KMS-11 (cell line): ENCODE data around the gene EDA.

Experiments
- H2AFZ ChIP-seq: fragments of 200-600 bp; sonication (generic); 2 replicates; pipeline ENCODE4 v1.6.1; 2016; ENCODE audit warnings: antibody characterized with exemption, mixed run types, low read depth
- H3K27ac ChIP-seq: fragments of 200-600 bp; sonication (generic); 2 replicates; pipeline ENCODE4 v1.6.1; 2016; ENCODE audit warnings: mild to moderate bottlenecking, mixed run types
- H3K27me3 ChIP-seq: fragments of 200-600 bp; sonication (generic); 2 replicates; pipeline ENCODE4 v1.6.1; 2017; ENCODE audit warnings: mild to moderate bottlenecking, low read depth, mixed run types, moderate library complexity; ENCODE audit not compliant: insufficient read depth
- H3K36me3 ChIP-seq: fragments of 200-600 bp; sonication (generic); 2 replicates; pipeline ENCODE4 v1.6.1; 2017; ENCODE audit warnings: mild to moderate bottlenecking, mixed run types; ENCODE audit not compliant: insufficient read depth
- H3K4me1 ChIP-seq: fragments of 200-600 bp; sonication (generic); 2 replicates; pipeline ENCODE4 v1.6.1; 2016; ENCODE audit warnings: mild to moderate bottlenecking, low read depth, mixed run types; ENCODE audit not compliant: poor library complexity, severe bottlenecking
- H3K4me2 ChIP-seq: fragments of 200-600 bp; sonication (generic); 2 replicates; pipeline ENCODE4 v1.7.0; 2016; ENCODE audit warnings: mild to moderate bottlenecking, mixed run types
- H3K4me3 ChIP-seq: fragments of 200-600 bp; sonication (generic); IDR thresholded peaks from 2 replicates; pipeline ENCODE4 v1.6.1; 2017; ENCODE audit warnings: low read depth, low read length, mixed read lengths; ENCODE audit not compliant: insufficient read depth
- H3K79me2 ChIP-seq: fragments of 200-600 bp; sonication (generic); 2 replicates; pipeline ENCODE4 v1.6.1; 2016; ENCODE audit warnings: low read depth, mixed run types; ENCODE audit not compliant: insufficient read depth
- H3K9ac ChIP-seq: fragments of 200-600 bp; sonication (generic); 2 replicates; pipeline ENCODE4 v1.6.1; 2016; ENCODE audit warnings: mild to moderate bottlenecking, mixed run types
- H4K20me1 ChIP-seq: fragments of 200-600 bp; sonication (generic); 2 replicates; pipeline ENCODE4 v1.6.1; 2016; ENCODE audit warnings: mild to moderate bottlenecking, mixed run types; ENCODE audit not compliant: insufficient read depth
- CTCF ChIP-seq: fragments of 200-600 bp; sonication (generic); conservative IDR thresholded peaks from 2 replicates; pipeline ENCODE4 v1.6.1; 2017; ENCODE audit warnings: low read depth, mild to moderate bottlenecking, antibody characterized with exemption, low read length, moderate library complexity, mixed read lengths

Gene EDA

GRCh38 chrX:70049925-70050324 lies 434.0 kb downstream of the EDA start, which contains the start of gene AWAT2:
Gene AWAT2, minus strand, starts transcription at chrX:70049938. Its CDS starts 6 bp downstream, at chrX:70049932.
- no peaks in the 10 kb centered on the region for H3K36me3 ChIP-seq
- H3K9ac ChIP-seq = no peak within 1 kb of the TSS
- TF ChIP-seq CTCF = no peak
- H3K4me1 ChIP-seq = no peaks in the 10 kb centered on the region
- no peaks in the 10 kb centered on the region for H3K79me2 ChIP-seq
- H3K4me3 ChIP-seq = no peak within 1 kb of the TSS
- no peak within 1 kb of the TSS for H3K27ac ChIP-seq
- no peak within 1 kb of the TSS for H3K4me2 ChIP-seq
- H3K27me3 ChIP-seq = no peaks in the 10 kb centered on the region
- H2AFZ ChIP-seq = no peak within 1 kb of the TSS
- no peaks in the 10 kb centered on the region for H4K20me1 ChIP-seq

GRCh38 chrX:70052895-70053615 lies 437.1 kb downstream of the EDA start:
- no peak overlapping the region for H3K4me2 ChIP-seq
- no peak for TF ChIP-seq CTCF
- H3K4me1 ChIP-seq = no peaks in the 10 kb centered on the region
- H3K27me3 ChIP-seq = no peaks in the 10 kb centered on the region
- no peaks in the 10 kb centered on the region for H4K20me1 ChIP-seq
- H3K79me2 ChIP-seq = no peaks in the 10 kb centered on the region
- H3K9ac ChIP-seq = no peak overlapping the region
- no peak overlapping the region for H3K27ac ChIP-seq
- no peak overlapping the region for H2AFZ ChIP-seq
- H3K36me3 ChIP-seq = no peaks in the 10 kb centered on the region
- H3K4me3 ChIP-seq = no peak overlapping the region

GRCh38 chrX:70054391-70054790 lies 438.5 kb downstream of the EDA start:
- H3K36me3 ChIP-seq = no peaks in the 10 kb centered on the region
- H3K27ac ChIP-seq = no peak overlapping the region
- H3K4me3 ChIP-seq = no peak overlapping the region
- no peaks in the 10 kb centered on the region for H3K4me1 ChIP-seq
- no peak overlapping the region for H2AFZ ChIP-seq
- no peak for TF ChIP-seq CTCF
- no peak overlapping the region for H3K4me2 ChIP-seq
- H3K27me3 ChIP-seq = no peaks in the 10 kb centered on the region
- H3K79me2 ChIP-seq = no peaks in the 10 kb centered on the region
- H3K9ac ChIP-seq = no peak overlapping the region
- H4K20me1 ChIP-seq = no peaks in the 10 kb centered on the region

GRCh38 chrX:70062076-70062475 lies 446.2 kb downstream of the EDA start, which contains the start of gene OTUD6A:
Gene OTUD6A, plus strand, starts transcription at chrX:70062457. Its CDS starts 68 bp downstream, at chrX:70062525.
- Histone ChIP-seq H3K27me3 (no peaks in the 10 kb centered on the region), H3K36me3 (no peaks in the 10 kb centered on the region), H3K4me2 (no peak within 1 kb of the TSS), H3K9ac (no peak within 1 kb of the TSS), H2AFZ (no peak within 1 kb of the TSS), H3K27ac (no peak within 1 kb of the TSS), H4K20me1 (no peaks in the 10 kb centered on the region), H3K79me2 (no peaks in the 10 kb centered on the region), H3K4me3 (no peak within 1 kb of the TSS), H3K4me1 (no peaks in the 10 kb centered on the region)
- TF ChIP-seq CTCF = no peak
